GM19455 (cell line): ENCODE data around the gene INAVA.
"Not testable (repeated sequence)": the region's sequence is repeated elsewhere in the genome, so short reads cannot be mapped to it uniquely, and the experiment has no call there.

Experiments used
- ATAC-seq: cut with Tn5 transposase; IDR thresholded peaks from one replicate; pipeline ENCODE4 v1.9.1; 2021; ENCODE audit not compliant: unreplicated experiment

The INAVA gene

GRCh38 chr1:200960948-200961340, 66.2 kb downstream of the INAVA start:
- no peak for ATAC-seq

DNA sequence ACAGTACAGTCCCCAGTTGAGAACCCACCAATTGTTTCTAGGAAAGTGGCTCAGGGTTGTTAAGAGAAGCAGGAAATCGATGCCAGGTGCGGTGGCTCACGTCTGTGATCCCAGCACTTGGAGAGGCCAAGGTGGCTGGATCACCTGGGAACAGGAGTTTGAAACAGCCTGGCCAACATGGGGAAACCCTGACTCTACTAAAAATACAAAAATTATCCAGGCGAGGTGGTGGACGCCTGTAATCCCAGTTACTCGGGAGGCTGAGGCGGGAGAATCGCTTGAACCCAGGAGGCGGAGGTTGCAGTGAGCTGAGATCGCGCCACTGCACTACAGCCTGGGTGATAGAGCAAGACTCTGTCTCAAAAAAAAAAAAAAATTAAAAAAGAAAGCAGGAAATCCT, 67.5 kb downstream of the INAVA start:
- ATAC-seq, result not testable (repeated sequence)

- no peak for ATAC-seq
Observed at GRCh38 chr1:200962631-200963030, 67.9 kb downstream of the INAVA start.

- no peak for ATAC-seq
Observed at GRCh38 chr1:200963076-200963475, 68.4 kb downstream of the INAVA start.

DNA sequence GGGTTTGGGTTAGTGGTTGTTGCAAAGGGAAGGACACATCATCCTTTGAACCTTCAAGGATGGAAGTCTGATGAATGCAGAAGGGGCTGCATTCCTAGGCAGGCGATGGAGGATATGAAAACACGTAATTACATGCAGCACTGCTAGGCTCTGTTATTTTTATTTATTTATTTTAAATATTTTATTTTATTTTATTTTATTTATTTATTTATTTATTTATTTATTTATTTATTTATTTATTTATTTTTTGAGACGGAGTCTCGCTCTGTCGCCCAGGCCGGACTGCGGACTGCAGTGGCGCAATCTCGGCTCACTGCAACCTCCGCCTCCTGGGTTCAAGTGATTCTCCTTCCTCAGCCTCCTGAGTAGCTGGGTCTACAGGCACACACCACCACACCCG, 69.2 kb downstream of the INAVA start:
- not testable (repeated sequence) for ATAC-seq
